Measurements from ENCODE around the gene MAMDC4. TPM values are rescaled to one million over a fixed set of nuclear protein-coding genes. Genes with fewer than 3 reads are reported as not detected.
"Not testable (repeated sequence)": the region's sequence is repeated elsewhere in the genome, so short reads cannot be mapped to it uniquely, and the experiment has no call there.

Gene MAMDC4
- 20.1 to 22.6 TPM (median 20.3 TPM) in 3 replicates for total RNA-seq

DNA sequence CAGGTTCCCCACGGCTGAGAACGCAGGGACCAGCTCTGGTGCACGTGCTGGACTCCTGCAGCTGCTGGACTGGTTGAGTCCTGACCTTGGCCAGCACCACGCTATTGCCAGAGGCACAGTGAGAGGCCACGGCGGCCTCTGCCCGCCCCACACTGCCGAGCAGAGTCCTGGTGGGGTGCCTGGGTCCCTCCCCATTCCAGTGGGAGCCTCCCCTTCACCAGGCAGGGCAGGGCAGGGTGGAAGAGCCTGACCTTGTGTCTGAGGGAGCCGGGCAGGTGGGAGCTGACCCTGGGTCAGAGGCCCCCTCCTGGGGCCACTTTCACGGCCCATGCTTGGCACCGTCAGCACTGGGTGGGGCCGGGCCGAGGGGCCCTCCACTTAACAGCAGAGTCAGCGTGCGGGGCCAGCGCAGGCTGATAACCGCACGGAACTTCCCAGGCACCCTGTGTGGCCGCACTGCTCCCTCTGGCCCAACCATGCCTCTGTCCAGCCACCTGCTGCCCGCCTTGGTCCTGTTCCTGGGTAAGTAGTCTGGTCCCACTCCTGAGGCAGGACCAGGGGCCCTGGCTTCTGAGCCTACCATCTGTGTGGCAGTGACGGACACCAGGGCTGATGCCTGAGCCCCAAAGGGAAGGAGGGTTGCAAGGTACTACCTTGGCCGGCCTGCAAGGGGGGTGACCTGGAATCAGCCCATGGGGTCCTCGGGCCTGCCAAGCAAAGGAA is at the start of gene MAMDC4:
Gene MAMDC4 (plus strand): TSS at position 406 of the 723 bp plus-strand sequence. CDS start 71 bp downstream, at position 477.
- no peaks in the 10 kb centered on the region for H3K36me3 Mint-ChIP-seq
- peaks cover 5% of the 10 kb centered on the region for H3K4me1 Mint-ChIP-seq
- no peak within 1 kb of the TSS for H3K27ac Mint-ChIP-seq
- H3K4me3 Mint-ChIP-seq: peak within 1 kb of the TSS; percentile 24
- peaks cover 5% of the 10 kb centered on the region for H3K27me3 Mint-ChIP-seq (ENCODE audit: low read depth)
- TF ChIP-seq CTCF (IDR thresholded peaks at IDR 0.05; ENCODE audit: unreplicated experiment): no peak
- no peaks in the 10 kb centered on the region for H3K9me3 Mint-ChIP-seq
- no peak for DNase-seq (ENCODE audit: low spot score in 2 of 2, unreplicated experiment in 2 of 2)

GRCh38 chr9:136803009-136803550 is 49.1 kb upstream of the MAMDC4 start:
- H3K9me3 Mint-ChIP-seq; H3K4me3 Mint-ChIP-seq; H3K27ac Mint-ChIP-seq; DNase-seq (ENCODE audit: low spot score in 2 of 2, unreplicated experiment in 2 of 2); H3K27me3 Mint-ChIP-seq (ENCODE audit: low read depth): not testable (repeated sequence)
- peaks cover 11% of the 10 kb centered on the region for H3K36me3 Mint-ChIP-seq
- peaks cover 22% of the 10 kb centered on the region for H3K4me1 Mint-ChIP-seq

- Mint-ChIP-seq H3K27me3 (ENCODE audit: low read depth) (no peaks in the 10 kb centered on the region), H3K4me1 (peaks cover 24% of the 10 kb centered on the region), H3K27ac (no peak overlapping the region), H3K36me3 (peaks cover 11% of the 10 kb centered on the region), H3K4me3 (no peak overlapping the region), H3K9me3 (no peaks in the 10 kb centered on the region)
- TF ChIP-seq CTCF (IDR thresholded peaks at IDR 0.05; ENCODE audit: unreplicated experiment): no peak
- no peak for DNase-seq (ENCODE audit: low spot score in 2 of 2, unreplicated experiment in 2 of 2)
Observed at GRCh38 chr9:136803551-136804508, 48.3 kb upstream of the MAMDC4 start.

DNA sequence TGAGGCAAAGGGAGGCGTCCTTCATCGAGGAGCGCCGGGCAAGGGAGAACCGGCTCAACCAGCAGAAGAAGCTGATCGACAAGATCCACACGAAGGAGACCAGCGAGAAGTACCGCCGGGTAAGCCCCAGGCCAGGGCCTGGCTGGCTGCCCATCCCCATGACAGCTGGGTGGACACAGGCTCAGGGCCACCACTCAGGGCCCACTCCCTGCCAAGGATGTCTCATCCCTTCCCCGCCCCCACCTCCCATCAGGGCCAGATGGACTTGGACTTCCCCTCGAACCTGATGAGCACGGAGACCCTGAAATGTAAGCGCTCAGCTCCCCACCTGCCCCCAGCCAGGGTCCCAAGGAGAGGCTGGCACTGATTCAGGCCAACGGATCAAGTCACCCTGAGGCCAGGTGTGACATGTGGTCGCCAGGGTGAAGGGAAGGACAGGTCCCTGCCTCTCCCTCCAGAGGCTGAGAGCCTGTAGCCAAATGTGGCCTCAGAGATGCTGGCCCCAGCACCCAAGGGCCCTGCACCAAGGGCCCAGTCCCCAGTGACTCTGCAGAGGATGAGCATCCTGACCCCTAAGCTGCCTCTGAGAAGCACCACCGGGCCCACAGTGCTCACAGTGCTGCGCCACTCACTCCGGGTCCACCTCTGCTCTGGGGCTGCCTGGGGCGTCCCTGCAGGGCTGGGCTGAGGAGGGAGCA is 47.5 kb upstream of the MAMDC4 start:
- no peaks in the 10 kb centered on the region for H3K9me3 Mint-ChIP-seq
- TF ChIP-seq CTCF (IDR thresholded peaks at IDR 0.05; ENCODE audit: unreplicated experiment): no peak
- peaks cover 11% of the 10 kb centered on the region for H3K36me3 Mint-ChIP-seq
- H3K27ac Mint-ChIP-seq: no peak overlapping the region
- no peaks in the 10 kb centered on the region for H3K27me3 Mint-ChIP-seq (ENCODE audit: low read depth)
- H3K4me3 Mint-ChIP-seq: no peak overlapping the region
- no peak for DNase-seq (ENCODE audit: low spot score in 2 of 2, unreplicated experiment in 2 of 2)
- H3K4me1 Mint-ChIP-seq: peaks cover 32% of the 10 kb centered on the region

DNA sequence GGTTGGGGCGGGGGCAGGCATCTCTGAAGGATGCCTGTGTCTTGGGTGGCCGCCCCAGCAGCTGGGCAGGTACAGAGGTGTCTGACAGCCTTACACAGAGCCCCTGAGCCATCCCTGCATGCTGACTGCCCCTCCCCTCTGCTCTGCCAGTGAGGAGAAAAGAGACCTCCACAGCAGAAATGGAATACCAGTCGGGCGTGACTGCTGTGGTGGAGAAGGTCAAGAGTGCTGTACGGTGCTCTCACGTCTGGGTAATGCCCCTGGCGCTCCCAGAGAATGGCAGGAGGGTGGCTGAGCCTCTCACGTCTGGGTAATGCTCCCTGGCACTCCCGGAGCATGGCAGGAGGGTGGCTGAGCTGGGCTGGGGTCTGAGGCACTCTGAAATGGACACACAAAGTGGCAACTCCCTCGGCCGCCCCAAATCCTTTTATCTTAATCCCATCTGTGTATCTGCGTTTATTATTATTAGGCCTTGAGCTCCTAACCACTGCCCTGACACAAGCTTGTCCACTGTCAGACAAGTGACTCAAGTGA is 46.9 kb upstream of the MAMDC4 start:
- Mint-ChIP-seq H3K4me1 (peaks cover 34% of the 10 kb centered on the region), H3K27me3 (ENCODE audit: low read depth) (no peaks in the 10 kb centered on the region), H3K36me3 (peaks cover 11% of the 10 kb centered on the region), H3K27ac (no peak overlapping the region), H3K4me3 (no peak overlapping the region), H3K9me3 (no peaks in the 10 kb centered on the region)
- TF ChIP-seq CTCF (IDR thresholded peaks at IDR 0.05; ENCODE audit: unreplicated experiment): no peak
- no peak for DNase-seq (ENCODE audit: low spot score in 2 of 2, unreplicated experiment in 2 of 2)
